ENCODE results near the gene GRIP1.

DNA sequence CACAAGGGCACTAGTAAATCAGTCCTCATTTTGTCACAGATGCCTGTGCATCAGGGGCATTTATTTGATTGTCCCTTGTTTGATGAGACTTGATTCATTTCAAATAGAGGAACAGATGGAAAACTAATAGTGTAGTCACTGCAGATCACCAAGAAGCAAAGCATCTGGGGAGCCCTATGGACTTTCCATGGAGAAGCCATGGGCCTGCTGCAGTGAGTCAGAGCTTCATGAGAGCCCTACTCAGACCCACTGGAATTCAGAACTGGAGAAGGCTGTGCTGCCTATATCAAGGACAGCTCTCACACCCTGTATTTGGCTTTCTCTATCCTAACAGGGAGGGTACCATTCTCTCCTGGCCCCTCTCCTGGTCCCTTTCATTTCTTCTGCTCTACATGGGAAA lies 126.2 kb downstream of the GRIP1 start:
- TF ChIP-seq, protein P1, sequence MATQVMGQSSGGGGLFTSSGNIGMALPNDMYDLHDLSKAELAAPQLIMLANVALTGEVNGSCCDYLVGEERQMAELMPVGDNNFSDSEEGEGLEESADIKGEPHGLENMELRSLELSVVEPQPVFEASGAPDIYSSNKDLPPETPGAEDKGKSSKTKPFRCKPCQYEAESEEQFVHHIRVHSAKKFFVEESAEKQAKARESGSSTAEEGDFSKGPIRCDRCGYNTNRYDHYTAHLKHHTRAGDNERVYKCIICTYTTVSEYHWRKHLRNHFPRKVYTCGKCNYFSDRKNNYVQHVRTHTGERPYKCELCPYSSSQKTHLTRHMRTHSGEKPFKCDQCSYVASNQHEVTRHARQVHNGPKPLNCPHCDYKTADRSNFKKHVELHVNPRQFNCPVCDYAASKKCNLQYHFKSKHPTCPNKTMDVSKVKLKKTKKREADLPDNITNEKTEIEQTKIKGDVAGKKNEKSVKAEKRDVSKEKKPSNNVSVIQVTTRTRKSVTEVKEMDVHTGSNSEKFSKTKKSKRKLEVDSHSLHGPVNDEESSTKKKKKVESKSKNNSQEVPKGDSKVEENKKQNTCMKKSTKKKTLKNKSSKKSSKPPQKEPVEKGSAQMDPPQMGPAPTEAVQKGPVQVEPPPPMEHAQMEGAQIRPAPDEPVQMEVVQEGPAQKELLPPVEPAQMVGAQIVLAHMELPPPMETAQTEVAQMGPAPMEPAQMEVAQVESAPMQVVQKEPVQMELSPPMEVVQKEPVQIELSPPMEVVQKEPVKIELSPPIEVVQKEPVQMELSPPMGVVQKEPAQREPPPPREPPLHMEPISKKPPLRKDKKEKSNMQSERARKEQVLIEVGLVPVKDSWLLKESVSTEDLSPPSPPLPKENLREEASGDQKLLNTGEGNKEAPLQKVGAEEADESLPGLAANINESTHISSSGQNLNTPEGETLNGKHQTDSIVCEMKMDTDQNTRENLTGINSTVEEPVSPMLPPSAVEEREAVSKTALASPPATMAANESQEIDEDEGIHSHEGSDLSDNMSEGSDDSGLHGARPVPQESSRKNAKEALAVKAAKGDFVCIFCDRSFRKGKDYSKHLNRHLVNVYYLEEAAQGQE (IDR thresholded peaks at IDR 0.05; ENCODE audit: low read depth): no peak
- no peak for TF ChIP-seq NFIC (IDR thresholded peaks at IDR 0.05)
- no peak for TF ChIP-seq EP300 (IDR thresholded peaks at IDR 0.05; ENCODE audit: borderline replicate concordance)
